Left ventricle myocardium inferior (tissue), 1 donor: ENCODE results near the gene MEIS2. TPM values are rescaled to one million over a fixed set of nuclear protein-coding genes. Genes with fewer than 3 reads are reported as not detected.

ENCODE experiments used
- DNase-seq: peaks from one replicate; pipeline ENCODE4 v3.0.0-alpha.2; 2020
- H3K27ac ChIP-seq: fragments of 200-600 bp; replicated peaks from 2 replicates; pipeline ENCODE4 v1.8.0; 2021
- H3K27me3 ChIP-seq: fragments of 200-600 bp; 2 replicates; pipeline ENCODE4 v1.8.0; 2021; ENCODE audit warnings: low read depth
- H3K36me3 ChIP-seq: fragments of 200-600 bp; 2 replicates; pipeline ENCODE4 v1.8.0; 2021
- H3K4me1 ChIP-seq: fragments of 200-600 bp; 2 replicates; pipeline ENCODE4 v1.8.0; 2021
- H3K4me3 ChIP-seq: fragments of 200-600 bp; 2 replicates; pipeline ENCODE4 v1.8.0; 2021; ENCODE audit warnings: mild to moderate bottlenecking, moderate library complexity
- H3K9me3 ChIP-seq: fragments of 200-600 bp; replicated peaks from 2 replicates; pipeline ENCODE4 v1.8.0; 2021
- CTCF ChIP-seq: fragments of 200-600 bp; IDR thresholded peaks from 2 replicates; pipeline ENCODE4 v1.8.0; 2021; ENCODE audit warnings: antibody characterized with exemption, mild to moderate bottlenecking, borderline replicate concordance
- intact Hi-C: fragments of 100-400 bp; cut with micrococcal nuclease; formaldehyde crosslinking; loops from one replicate; pipeline ENCODE4 v1.11.0; 2022
- total RNA-seq: library from RNA; stranded (reverse); fragmentation: NEBNext Ultra II Directional; extraction: Animal tissue kit (Norgen Biotek cat#: 25700); gene quantifications from one replicate; pipeline ENCODE4 v1.2.1, GENCODE V29; 2021
- donor health status: DM: no; HTN: yes; CAD: no; lungs with severe emphysema.

The MEIS2 gene
- total RNA-seq, 1 donor from 2014 or later = 36.0 TPM

DNA sequence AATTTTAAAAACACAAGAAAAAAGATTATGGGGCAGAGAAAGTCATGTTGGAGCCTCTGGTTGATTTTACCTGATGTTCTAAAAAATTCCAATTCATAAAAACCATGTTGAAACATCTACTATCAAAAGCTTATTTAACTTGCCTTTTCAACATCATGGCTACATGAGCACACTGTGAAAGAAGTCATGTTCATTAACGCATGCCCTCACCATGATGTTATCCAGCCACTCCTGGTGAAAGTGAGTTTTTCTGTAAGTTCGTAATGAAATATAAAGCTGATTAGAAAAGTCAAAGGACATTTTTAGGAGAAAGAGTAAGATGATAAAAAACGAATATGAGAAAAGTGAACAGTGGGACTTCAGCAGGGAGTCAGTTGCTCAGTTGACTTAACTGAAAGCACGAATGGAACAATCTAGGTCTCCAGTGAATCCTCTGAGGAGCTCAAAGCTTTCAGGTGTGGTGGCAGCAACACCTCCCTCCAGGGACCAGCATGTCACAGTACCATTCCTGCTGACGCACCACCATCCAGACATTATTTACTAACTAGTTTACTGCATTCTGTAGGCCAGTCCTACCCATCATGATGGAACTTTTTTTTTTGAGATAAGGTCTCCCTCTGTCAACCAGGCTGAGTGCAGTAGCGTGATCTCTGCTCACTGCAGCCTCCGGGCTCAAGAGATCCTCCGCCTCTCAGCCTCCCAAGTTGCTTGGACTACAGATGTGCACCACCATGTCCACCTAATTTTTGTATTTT lies 95.2 kb downstream of the MEIS2 start:
- no peak for DNase-seq
- Histone ChIP-seq H3K4me3 (no peak overlapping the region), H3K4me1 (peaks cover 62% of the 10 kb centered on the region), H3K36me3 (peaks cover 23% of the 10 kb centered on the region), H3K27me3 (no peaks in the 10 kb centered on the region), H3K27ac (no peak overlapping the region), H3K9me3 (no peaks in the 10 kb centered on the region)
- TF ChIP-seq CTCF = no peak
- intact Hi-C loops = no loop called here

GRCh38 chr15:37004373-37004869 lies 95.9 kb downstream of the MEIS2 start:
- Histone ChIP-seq H3K4me3 (no peak overlapping the region), H3K9me3 (no peaks in the 10 kb centered on the region), H3K27me3 (no peaks in the 10 kb centered on the region), H3K4me1 (peaks cover 64% of the 10 kb centered on the region), H3K36me3 (peaks cover 25% of the 10 kb centered on the region), H3K27ac (no peak overlapping the region)
- no peak for DNase-seq
- no peak for TF ChIP-seq CTCF
- intact Hi-C loops = no loop called here

GRCh38 chr15:37002041-37002672 lies 98.2 kb downstream of the MEIS2 start:
- TF ChIP-seq CTCF = no peak
- Histone ChIP-seq H3K27me3 (no peaks in the 10 kb centered on the region), H3K4me1 (peaks cover 53% of the 10 kb centered on the region), H3K36me3 (peaks cover 26% of the 10 kb centered on the region), H3K4me3 (no peak overlapping the region), H3K27ac (no peak overlapping the region), H3K9me3 (no peaks in the 10 kb centered on the region)
- intact Hi-C loops = no loop called here
- DNase-seq = no peak

DNA sequence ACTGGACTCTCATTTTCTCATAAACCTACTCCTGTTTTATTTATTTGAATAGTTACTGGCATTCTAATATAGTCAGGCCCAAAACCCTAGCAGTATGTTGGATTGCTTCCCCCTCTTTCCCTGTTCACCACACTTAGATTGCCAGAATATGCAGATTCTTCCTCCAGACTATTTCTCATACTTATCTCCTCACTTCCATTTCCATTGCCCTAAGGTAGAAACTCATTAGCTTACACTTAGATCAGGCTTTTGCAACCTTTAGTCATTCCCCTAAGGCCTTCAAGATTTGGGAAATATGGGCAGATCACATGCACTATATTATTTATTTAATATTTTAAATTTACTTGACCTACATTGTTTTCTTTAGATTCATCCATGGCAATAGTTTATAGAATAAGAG lies 98.9 kb downstream of the MEIS2 start:
- H3K4me3 ChIP-seq = no peak overlapping the region
- H3K36me3 ChIP-seq = peaks cover 26% of the 10 kb centered on the region
- DNase-seq = no peak
- H3K4me1 ChIP-seq = peaks cover 53% of the 10 kb centered on the region
- H3K9me3 ChIP-seq = no peaks in the 10 kb centered on the region
- intact Hi-C loops = no loop called here
- TF ChIP-seq CTCF = no peak
- H3K27me3 ChIP-seq = no peaks in the 10 kb centered on the region
- no peak overlapping the region for H3K27ac ChIP-seq

DNA sequence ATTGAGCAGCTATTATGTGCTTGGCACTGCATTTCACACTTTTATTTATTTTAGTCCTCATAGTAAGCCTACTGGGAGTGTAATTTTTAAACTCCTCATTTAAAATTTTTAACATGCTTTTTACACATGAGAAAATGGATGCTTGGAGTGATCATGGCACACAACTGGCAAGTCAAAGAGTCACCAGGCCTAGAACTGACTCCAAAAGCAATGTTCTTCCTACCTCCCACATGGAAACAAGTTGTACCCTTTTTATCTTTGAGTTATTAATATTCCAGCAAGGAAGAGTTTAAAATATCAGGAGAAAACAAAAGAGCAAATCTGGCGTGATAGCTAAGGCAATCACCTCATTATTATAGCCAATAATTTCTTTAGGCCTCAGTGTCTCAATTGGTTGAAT lies 100.6 kb downstream of the MEIS2 start:
- Histone ChIP-seq H3K27me3 (no peaks in the 10 kb centered on the region), H3K4me3 (no peak overlapping the region), H3K36me3 (peaks cover 16% of the 10 kb centered on the region), H3K4me1 (peaks cover 60% of the 10 kb centered on the region), H3K9me3 (no peaks in the 10 kb centered on the region), H3K27ac (peak overlapping the region; percentile 29)
- DNase-seq = no peak
- no peak for TF ChIP-seq CTCF
- intact Hi-C loops = no loop called here
